Gastrocnemius medialis (tissue), 4 donors: ENCODE data around the gene CROCC. TPM values are rescaled to one million over a fixed set of nuclear protein-coding genes. Genes with fewer than 3 reads are reported as not detected.

Source experiments
- ATAC-seq, 2 donors: fragments of 150-250 bp; one replicate each; pipeline ENCODE4 v1.9.1; 2016
- DNase-seq, 2 donors: peaks; one replicate each; pipeline ENCODE4 v3.0.0-alpha.2; 2019
- H3K27ac ChIP-seq, 4 donors: fragments of 200-600 bp; sonication (generic); 1 replicate in 1 of 4; 2 replicates in 3 of 4; pipeline ENCODE4 v1.5.1; 2016 to 2018; ENCODE audit warnings: mild to moderate bottlenecking in 2 of 4, moderate library complexity in 1 of 4
- H3K27me3 ChIP-seq, 3 donors: fragments of 200-600 bp; sonication (generic) in 2 of 3; 1 replicate in 1 of 3; 2 replicates in 2 of 3; pipeline versions ENCODE4 v1.5.1 to v1.6.0; 2016 to 2019; ENCODE audit warnings: mild to moderate bottlenecking in 1 of 3, moderate library complexity in 1 of 3
- H3K36me3 ChIP-seq, 2 donors: fragments of 200-600 bp; sonication (generic) in 1 of 2; one replicate each; pipeline ENCODE4 v1.5.1; 2017 to 2018
- H3K4me1 ChIP-seq, 2 donors: fragments of 200-600 bp; sonication (generic) in 1 of 2; one replicate each; pipeline ENCODE4 v1.5.1; 2016 to 2017; ENCODE audit warnings: mild to moderate bottlenecking in 2 of 2
- H3K4me3 ChIP-seq, 4 donors: fragments of 200-600 bp; sonication (generic) in 3 of 4; 1 replicate in 1 of 4; 2 replicates in 3 of 4; pipeline ENCODE4 v1.5.1; 2016 to 2019; ENCODE audit warnings: mild to moderate bottlenecking in 2 of 4
- H3K9me3 ChIP-seq, 3 donors: fragments of 200-600 bp; sonication (generic) in 2 of 3; 1 replicate in 1 of 3; 2 replicates in 2 of 3; pipeline ENCODE4 v1.5.1; 2016 to 2019
- POLR2A ChIP-seq, 2 donors: fragments of 450-650 bp; IDR thresholded peaks; one replicate each; pipeline ENCODE4 v1.6.1; 2017; ENCODE audit warnings: antibody characterized with exemption in 2 of 2, mild to moderate bottlenecking in 2 of 2, moderate library complexity in 2 of 2
- in situ Hi-C, 4 donors: fragments of 200-750 bp; cut with MboI; loops; one replicate each; pipeline versions ENCODE4 v1.15.0 to v1.8.0; 2017; ENCODE audit warnings: low sequenced_read_pairs in 4 of 4
- intact Hi-C: fragments of 100-400 bp; cut with DNase I; formaldehyde crosslinking; loops from one replicate; pipeline ENCODE4 v1.15.1; 2023; ENCODE audit warnings: low total_unique reads
- total RNA-seq, 4 donors: library from RNA; depleted of rRNA; stranded (reverse); fragments of >200 nt; gene quantifications; one replicate each; pipeline versions ENCODE4 v1.1.0 to v1.2.3, GENCODE V29; 2016
- TF ChIP-seq, protein P1 (sequence below), 5 experiments: fragments of 450-650 bp in 3 of 5; fragments of 200-600 bp in 2 of 5; sonication (generic) in 2 of 5; IDR thresholded peaks in 4 of 5; conservative IDR thresholded peaks in 1 of 5; 1 replicate in 4 of 5; 2 replicates in 1 of 5; pipeline ENCODE4 v1.5.1; 2016 to 2019; ENCODE audit warnings: antibody characterized with exemption in 5 of 5, mild to moderate bottlenecking in 3 of 5, moderate library complexity in 3 of 5

The CROCC gene
- total RNA-seq, 4 donors from 2014 or later = 3.0 to 8.0 (median 5.3) TPM

DNA sequence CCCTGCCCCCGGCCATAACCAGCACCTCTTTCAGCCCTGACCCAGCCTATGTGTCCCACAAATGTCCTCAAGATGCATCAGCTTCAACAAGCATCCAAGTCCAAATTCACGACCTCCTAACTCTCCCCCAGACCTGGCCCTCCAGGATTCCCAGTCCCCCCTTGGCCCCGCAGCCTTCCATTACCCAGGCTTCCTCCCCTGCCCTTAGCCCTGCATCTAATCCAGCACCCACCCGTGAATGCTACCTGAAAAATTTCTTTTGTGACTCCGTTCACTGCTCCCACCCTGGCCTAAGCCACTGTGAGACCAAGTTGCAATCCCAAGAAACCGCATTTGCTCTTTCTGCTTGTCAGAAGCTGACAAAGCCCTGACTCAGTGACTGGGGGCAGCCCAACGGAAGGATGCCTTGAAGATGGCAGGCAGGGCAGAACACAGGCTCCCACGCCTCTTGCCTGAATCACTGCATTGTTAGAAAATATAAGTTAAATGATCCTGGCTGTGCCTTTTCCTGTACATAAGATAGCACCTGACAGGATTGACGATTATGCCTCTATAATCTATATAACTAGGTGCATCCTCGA, 59.6 kb downstream of the CROCC start:
- no peak for TF ChIP-seq POLR2A (IDR thresholded peaks at IDR 0.05)
- TF ChIP-seq, protein P1, sequence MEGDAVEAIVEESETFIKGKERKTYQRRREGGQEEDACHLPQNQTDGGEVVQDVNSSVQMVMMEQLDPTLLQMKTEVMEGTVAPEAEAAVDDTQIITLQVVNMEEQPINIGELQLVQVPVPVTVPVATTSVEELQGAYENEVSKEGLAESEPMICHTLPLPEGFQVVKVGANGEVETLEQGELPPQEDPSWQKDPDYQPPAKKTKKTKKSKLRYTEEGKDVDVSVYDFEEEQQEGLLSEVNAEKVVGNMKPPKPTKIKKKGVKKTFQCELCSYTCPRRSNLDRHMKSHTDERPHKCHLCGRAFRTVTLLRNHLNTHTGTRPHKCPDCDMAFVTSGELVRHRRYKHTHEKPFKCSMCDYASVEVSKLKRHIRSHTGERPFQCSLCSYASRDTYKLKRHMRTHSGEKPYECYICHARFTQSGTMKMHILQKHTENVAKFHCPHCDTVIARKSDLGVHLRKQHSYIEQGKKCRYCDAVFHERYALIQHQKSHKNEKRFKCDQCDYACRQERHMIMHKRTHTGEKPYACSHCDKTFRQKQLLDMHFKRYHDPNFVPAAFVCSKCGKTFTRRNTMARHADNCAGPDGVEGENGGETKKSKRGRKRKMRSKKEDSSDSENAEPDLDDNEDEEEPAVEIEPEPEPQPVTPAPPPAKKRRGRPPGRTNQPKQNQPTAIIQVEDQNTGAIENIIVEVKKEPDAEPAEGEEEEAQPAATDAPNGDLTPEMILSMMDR (IDR thresholded peaks at IDR 0.05 in 4 of 5, conservative IDR thresholded peaks at IDR 0.05 in 1 of 5) = no peak
- in situ Hi-C loops (no loop called here), intact Hi-C loops (no loop called here)
- ATAC-seq = no peak
- no peak overlapping the region for H3K27ac ChIP-seq
- DNase-seq = no peak
- H3K36me3 ChIP-seq = no peaks in the 10 kb centered on the region
- no peaks in the 10 kb centered on the region for H3K9me3 ChIP-seq
- H3K4me1 ChIP-seq = no peaks in the 10 kb centered on the region
- H3K4me3 ChIP-seq = no peak overlapping the region
- peaks cover 4 to 14% (median 13%) of the 10 kb centered on the region in 3 donors for H3K27me3 ChIP-seq

DNA sequence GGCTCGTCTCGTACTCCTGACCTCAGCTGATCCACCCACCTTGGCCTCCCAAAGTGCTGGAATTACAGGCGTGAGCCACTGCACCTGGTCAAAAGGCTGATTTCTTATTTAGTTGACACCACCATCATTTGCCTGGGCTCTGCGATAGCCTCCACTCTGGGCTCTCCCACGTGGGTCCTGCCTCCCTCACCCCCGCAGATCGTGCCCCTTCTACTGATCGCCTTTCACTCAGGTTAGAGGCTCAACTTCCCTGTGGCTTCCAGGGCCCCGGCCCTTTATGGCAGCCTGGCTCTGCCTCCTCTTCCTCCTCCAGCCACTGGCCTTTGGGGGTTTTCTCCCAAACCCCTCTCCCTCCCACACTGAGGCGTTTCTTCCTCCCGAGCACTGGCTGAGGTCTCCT, 61.2 kb downstream of the CROCC start:
- in situ Hi-C loops (no loop called here), intact Hi-C loops (no loop called here)
- peaks cover 4 to 14% (median 13%) of the 10 kb centered on the region in 3 donors for H3K27me3 ChIP-seq
- TF ChIP-seq POLR2A (IDR thresholded peaks at IDR 0.05) = no peak
- TF ChIP-seq, protein P1 (IDR thresholded peaks at IDR 0.05 in 4 of 5, conservative IDR thresholded peaks at IDR 0.05 in 1 of 5) = no peak
- no peak overlapping the region for H3K4me3 ChIP-seq
- no peaks in the 10 kb centered on the region for H3K4me1 ChIP-seq
- ATAC-seq (no peak), DNase-seq (no peak)
- H3K36me3 ChIP-seq = peaks cover 0 to 12% of the 10 kb centered on the region in 2 donors
- no peaks in the 10 kb centered on the region for H3K9me3 ChIP-seq
- H3K27ac ChIP-seq = no peak overlapping the region

DNA sequence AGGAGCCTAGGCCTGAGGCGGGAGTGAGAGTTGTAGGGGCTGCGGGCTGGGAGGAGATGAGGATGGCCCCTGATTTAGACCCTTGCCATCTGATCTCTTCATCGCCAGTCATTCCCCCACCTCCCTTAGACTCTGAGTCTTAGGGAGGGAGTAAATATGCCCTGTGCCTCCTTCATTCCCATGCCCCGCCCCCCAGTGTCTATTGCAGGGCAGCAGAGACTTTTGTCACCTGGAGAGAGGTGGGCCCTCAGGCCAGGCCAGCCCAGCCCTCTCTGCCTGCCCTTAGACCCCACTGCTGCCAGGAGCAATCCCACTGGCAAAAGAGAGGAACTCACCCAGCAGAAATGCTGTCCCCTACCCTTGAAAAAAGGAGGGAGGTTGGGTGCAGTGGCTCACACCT, 61.9 kb downstream of the CROCC start:
- in situ Hi-C loops (no loop called here), intact Hi-C loops (no loop called here)
- no peak overlapping the region for H3K4me3 ChIP-seq
- DNase-seq (no peak), ATAC-seq (no peak)
- H3K27me3 ChIP-seq = peaks cover 4 to 14% (median 13%) of the 10 kb centered on the region in 3 donors
- TF ChIP-seq, protein P1 (IDR thresholded peaks at IDR 0.05 in 4 of 5, conservative IDR thresholded peaks at IDR 0.05 in 1 of 5) = no peak
- no peak for TF ChIP-seq POLR2A (IDR thresholded peaks at IDR 0.05)
- no peaks in the 10 kb centered on the region for H3K9me3 ChIP-seq
- no peak overlapping the region for H3K27ac ChIP-seq
- H3K36me3 ChIP-seq = peaks cover 0 to 18% of the 10 kb centered on the region in 2 donors
- no peaks in the 10 kb centered on the region for H3K4me1 ChIP-seq

DNA sequence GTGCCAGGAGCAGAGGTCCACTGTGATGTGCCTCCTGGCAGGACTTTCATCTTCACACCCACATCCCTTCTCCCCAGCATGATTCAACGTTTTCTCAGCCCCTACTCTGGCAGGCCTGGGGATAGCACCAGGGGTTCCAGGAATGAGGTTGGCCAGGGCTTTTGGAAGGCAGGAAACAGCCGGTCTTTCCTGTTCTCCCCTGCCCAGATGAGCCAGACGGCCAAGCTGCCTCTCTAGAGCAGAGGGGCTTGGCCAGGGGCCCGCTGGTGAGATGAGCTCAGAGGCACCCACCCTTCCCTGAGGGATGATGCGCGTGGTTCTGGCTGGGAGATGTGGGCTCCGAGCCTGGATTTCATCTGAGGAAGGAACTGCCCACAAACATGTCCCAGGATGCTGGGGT, 63.0 kb downstream of the CROCC start:
- no peak overlapping the region for H3K27ac ChIP-seq
- H3K36me3 ChIP-seq = peaks cover 0 to 24% of the 10 kb centered on the region in 2 donors
- in situ Hi-C loops = no loop called here

More for the DNA sequence above, 63.0 kb downstream of the CROCC start:
- peaks cover 4 to 13% (median 13%) of the 10 kb centered on the region in 3 donors for H3K27me3 ChIP-seq
- DNase-seq (peak in 1 of 2 donors; percentile 31), ATAC-seq (peak in 1 of 2 donors; percentile 21)
- no peak overlapping the region for H3K4me3 ChIP-seq
- no peaks in the 10 kb centered on the region for H3K9me3 ChIP-seq
- no peaks in the 10 kb centered on the region for H3K4me1 ChIP-seq
- TF ChIP-seq, protein P1 (IDR thresholded peaks at IDR 0.05 in 4 of 5, conservative IDR thresholded peaks at IDR 0.05 in 1 of 5) = no peak
- TF ChIP-seq POLR2A (IDR thresholded peaks at IDR 0.05) = no peak
- intact Hi-C loops = no loop called here
